Placental epithelial cell (primary cell): ENCODE results near the gene OR4K2. TPM values are rescaled to one million over a fixed set of nuclear protein-coding genes. Genes with fewer than 3 reads are reported as not detected.

Experiments used
- total RNA-seq: library from RNA; depleted of rRNA; stranded (reverse); fragments of >200 nt; gene quantifications from 2 replicates; pipeline ENCODE4 v1.2.3, GENCODE V29; 2012

Gene OR4K2, protein sequence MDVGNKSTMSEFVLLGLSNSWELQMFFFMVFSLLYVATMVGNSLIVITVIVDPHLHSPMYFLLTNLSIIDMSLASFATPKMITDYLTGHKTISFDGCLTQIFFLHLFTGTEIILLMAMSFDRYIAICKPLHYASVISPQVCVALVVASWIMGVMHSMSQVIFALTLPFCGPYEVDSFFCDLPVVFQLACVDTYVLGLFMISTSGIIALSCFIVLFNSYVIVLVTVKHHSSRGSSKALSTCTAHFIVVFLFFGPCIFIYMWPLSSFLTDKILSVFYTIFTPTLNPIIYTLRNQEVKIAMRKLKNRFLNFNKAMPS
- not detected in 2 replicates for total RNA-seq

DNA sequence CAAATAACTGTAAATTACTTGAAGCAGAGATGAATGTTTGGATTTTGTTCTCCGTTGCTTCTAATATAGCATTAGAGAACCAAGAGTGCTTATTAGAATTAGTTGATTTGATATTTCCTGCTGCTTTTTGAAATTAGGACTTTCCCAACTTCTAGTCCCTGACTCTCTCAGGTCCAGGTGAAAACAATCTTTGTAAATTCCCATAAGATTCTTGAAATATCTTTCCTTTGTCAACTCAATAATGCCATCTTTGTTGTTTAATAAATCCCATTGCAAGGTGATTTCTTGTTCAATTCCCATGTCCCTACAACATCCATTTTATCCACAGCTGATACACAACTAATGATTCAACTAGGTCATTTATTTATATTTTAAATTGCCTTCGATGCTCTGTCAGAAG, at the start of gene OR4K2:
TSS of gene OR4K2 (plus strand) at position 301 of the 400 bp plus-strand sequence. CDS start 1,126 bp downstream, outside the sequence.

DNA sequence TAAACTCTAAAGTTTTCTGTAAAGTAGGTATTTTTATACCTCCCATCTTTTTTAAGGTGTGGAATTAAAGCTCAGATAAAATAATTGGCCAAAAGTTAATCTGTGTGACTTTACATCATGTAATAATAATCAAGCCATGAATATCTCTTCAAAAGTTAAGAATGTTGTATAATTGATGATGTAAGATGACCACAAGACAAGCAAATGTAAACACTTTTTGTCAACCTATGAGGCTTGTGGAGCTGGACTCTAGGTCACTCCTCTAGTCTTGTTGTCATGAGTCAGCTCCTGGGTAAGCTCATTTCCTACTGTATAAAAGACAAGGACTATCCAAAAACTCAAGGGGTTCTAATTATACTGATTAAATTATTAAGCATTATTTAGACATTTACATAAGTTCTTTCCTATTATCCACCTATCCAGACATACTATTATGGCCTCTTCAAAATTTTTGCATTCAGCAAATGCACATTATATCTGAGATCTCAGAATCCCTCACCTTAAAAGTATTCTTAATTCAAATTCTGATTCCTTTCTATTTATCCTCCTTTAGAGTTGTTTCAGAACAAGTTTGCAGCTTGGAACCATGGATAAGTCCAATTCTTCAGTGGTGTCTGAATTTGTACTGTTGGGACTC, 45.2 kb downstream of the OR4K2 start, which contains the start of gene OR4K5:
TSS of gene OR4K5 (plus strand) at position 587 of the 637 bp plus-strand sequence. CDS start at position 587, 0 bp downstream.

DNA sequence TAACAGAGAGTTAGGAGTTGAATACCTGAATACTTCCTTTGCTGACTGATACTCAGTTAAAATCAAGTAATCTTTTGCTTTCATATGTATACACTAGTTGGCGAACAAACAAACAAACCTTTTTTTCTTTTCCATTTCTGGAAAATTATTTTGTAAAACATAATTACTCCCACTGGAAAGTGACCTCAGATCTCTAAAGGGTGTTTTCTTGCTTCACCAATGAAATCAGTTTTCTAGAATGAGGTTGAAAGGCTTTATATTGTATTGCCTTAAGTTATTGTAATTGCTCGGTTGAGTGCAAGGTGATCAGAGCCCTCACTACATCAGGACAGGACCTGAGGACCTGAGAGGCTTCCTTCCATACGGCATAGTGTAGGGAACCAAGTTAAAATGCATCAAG, 55.7 kb downstream of the OR4K2 start, which contains the start of gene OR4K1:
TSS of gene OR4K1 (plus strand) at position 301 of the 400 bp plus-strand sequence. CDS start 4,750 bp downstream, outside the sequence.

Other genes with a start within 250 kb of the OR4K2 start
- not detected in 2 replicates for gene OR11H2, start 161.3 kb upstream of the OR4K2 start, total RNA-seq
- gene OR4Q3, start 131.6 kb upstream of the OR4K2 start, total RNA-seq: not detected in 2 replicates
- gene OR4M1, start 101.6 kb upstream of the OR4K2 start, total RNA-seq: not detected in 2 replicates
- not detected in 2 replicates for gene OR4N2, start 71.4 kb upstream of the OR4K2 start, total RNA-seq
- gene OR4K5, start 45.5 kb downstream of the OR4K2 start, total RNA-seq: not detected in 2 replicates
- not detected in 2 replicates for gene OR4K1, start 55.8 kb downstream of the OR4K2 start, total RNA-seq
- gene OR4K15, start 100.4 kb downstream of the OR4K2 start, total RNA-seq: not detected in 2 replicates
- not detected in 2 replicates for gene OR4Q2, start 127.0 kb downstream of the OR4K2 start, total RNA-seq
- not detected in 2 replicates for gene OR4K14, start 144.2 kb downstream of the OR4K2 start, total RNA-seq
- gene OR4K13, start 160.9 kb downstream of the OR4K2 start, total RNA-seq: not detected in 2 replicates
- gene OR4L1, start 184.9 kb downstream of the OR4K2 start, total RNA-seq: not detected in 2 replicates
- not detected in 2 replicates for gene OR4K17, start 235.6 kb downstream of the OR4K2 start, total RNA-seq